ENCODE results near the gene SYT7. TPM values are rescaled to one million over a fixed set of nuclear protein-coding genes. Genes with fewer than 3 reads are reported as not detected.

SYT7 gene
- total and polyA plus RNA-seq, 2 of the 8 experiments (the other 6 are each of a cell fraction or from before 2014, with no cell fraction given), result 9.6 to 10.5 TPM

DNA sequence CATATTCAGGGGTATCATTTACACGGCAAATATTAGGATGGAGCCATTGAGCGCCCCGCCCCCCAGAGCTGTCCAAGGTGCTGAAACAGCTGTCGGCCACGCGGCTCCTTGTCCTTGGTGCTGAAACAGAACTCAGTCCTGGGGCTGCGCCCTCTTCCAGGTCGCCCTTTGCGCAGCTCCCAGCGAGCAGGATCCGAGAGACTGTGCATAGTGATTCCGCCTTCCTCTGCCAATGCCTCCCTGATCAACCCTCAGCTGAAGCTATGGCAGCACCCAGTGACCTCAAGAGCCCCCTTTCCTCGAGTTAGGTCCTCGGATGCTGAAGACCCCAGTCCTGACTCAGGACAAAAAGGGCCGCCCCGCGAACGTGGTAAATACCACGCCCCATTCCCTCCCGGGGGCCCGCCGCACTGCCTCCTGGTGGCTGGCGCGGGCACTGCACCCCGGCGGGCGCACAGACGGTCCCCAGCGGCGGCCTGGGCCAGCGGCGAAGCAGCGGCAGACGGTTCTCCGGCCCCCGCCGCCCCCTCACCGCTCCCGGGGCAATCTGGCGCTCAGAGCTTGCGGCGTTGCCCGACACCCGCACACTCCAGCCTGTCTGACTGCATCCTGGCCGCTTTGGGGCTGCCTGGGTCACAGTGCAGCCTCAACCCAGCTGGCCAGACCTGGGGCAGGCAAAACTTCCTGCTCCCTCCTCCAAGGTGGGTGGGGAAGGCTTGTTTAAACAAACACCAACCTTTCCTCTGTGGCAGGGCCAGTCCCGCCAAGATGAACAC, 13.4 kb downstream of the SYT7 start (continued):
- TF ChIP-seq, protein P1, sequence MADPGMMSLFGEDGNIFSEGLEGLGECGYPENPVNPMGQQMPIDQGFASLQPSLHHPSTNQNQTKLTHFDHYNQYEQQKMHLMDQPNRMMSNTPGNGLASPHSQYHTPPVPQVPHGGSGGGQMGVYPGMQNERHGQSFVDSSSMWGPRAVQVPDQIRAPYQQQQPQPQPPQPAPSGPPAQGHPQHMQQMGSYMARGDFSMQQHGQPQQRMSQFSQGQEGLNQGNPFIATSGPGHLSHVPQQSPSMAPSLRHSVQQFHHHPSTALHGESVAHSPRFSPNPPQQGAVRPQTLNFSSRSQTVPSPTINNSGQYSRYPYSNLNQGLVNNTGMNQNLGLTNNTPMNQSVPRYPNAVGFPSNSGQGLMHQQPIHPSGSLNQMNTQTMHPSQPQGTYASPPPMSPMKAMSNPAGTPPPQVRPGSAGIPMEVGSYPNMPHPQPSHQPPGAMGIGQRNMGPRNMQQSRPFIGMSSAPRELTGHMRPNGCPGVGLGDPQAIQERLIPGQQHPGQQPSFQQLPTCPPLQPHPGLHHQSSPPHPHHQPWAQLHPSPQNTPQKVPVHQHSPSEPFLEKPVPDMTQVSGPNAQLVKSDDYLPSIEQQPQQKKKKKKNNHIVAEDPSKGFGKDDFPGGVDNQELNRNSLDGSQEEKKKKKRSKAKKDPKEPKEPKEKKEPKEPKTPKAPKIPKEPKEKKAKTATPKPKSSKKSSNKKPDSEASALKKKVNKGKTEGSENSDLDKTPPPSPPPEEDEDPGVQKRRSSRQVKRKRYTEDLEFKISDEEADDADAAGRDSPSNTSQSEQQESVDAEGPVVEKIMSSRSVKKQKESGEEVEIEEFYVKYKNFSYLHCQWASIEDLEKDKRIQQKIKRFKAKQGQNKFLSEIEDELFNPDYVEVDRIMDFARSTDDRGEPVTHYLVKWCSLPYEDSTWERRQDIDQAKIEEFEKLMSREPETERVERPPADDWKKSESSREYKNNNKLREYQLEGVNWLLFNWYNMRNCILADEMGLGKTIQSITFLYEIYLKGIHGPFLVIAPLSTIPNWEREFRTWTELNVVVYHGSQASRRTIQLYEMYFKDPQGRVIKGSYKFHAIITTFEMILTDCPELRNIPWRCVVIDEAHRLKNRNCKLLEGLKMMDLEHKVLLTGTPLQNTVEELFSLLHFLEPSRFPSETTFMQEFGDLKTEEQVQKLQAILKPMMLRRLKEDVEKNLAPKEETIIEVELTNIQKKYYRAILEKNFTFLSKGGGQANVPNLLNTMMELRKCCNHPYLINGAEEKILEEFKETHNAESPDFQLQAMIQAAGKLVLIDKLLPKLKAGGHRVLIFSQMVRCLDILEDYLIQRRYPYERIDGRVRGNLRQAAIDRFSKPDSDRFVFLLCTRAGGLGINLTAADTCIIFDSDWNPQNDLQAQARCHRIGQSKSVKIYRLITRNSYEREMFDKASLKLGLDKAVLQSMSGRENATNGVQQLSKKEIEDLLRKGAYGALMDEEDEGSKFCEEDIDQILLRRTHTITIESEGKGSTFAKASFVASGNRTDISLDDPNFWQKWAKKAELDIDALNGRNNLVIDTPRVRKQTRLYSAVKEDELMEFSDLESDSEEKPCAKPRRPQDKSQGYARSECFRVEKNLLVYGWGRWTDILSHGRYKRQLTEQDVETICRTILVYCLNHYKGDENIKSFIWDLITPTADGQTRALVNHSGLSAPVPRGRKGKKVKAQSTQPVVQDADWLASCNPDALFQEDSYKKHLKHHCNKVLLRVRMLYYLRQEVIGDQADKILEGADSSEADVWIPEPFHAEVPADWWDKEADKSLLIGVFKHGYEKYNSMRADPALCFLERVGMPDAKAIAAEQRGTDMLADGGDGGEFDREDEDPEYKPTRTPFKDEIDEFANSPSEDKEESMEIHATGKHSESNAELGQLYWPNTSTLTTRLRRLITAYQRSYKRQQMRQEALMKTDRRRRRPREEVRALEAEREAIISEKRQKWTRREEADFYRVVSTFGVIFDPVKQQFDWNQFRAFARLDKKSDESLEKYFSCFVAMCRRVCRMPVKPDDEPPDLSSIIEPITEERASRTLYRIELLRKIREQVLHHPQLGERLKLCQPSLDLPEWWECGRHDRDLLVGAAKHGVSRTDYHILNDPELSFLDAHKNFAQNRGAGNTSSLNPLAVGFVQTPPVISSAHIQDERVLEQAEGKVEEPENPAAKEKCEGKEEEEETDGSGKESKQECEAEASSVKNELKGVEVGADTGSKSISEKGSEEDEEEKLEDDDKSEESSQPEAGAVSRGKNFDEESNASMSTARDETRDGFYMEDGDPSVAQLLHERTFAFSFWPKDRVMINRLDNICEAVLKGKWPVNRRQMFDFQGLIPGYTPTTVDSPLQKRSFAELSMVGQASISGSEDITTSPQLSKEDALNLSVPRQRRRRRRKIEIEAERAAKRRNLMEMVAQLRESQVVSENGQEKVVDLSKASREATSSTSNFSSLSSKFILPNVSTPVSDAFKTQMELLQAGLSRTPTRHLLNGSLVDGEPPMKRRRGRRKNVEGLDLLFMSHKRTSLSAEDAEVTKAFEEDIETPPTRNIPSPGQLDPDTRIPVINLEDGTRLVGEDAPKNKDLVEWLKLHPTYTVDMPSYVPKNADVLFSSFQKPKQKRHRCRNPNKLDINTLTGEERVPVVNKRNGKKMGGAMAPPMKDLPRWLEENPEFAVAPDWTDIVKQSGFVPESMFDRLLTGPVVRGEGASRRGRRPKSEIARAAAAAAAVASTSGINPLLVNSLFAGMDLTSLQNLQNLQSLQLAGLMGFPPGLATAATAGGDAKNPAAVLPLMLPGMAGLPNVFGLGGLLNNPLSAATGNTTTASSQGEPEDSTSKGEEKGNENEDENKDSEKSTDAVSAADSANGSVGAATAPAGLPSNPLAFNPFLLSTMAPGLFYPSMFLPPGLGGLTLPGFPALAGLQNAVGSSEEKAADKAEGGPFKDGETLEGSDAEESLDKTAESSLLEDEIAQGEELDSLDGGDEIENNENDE (IDR thresholded peaks at IDR 0.05; ENCODE audit: insufficient replicate concordance, low read length), result no peak
- TF ChIP-seq SP4 (IDR thresholded peaks at IDR 0.05; ENCODE audit: low read length) (peak; percentile 90), CHD2 (IDR thresholded peaks at IDR 0.05; ENCODE audit: low read length) (peak; percentile 51), TCF12 (IDR thresholded peaks at IDR 0.05; ENCODE audit: low read depth, low read length) (peak; percentile 99), CREB1 (IDR thresholded peaks at IDR 0.05) (peak; percentile 77)
- TF ChIP-seq, protein P2, sequence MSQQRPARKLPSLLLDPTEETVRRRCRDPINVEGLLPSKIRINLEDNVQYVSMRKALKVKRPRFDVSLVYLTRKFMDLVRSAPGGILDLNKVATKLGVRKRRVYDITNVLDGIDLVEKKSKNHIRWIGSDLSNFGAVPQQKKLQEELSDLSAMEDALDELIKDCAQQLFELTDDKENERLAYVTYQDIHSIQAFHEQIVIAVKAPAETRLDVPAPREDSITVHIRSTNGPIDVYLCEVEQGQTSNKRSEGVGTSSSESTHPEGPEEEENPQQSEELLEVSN (IDR thresholded peaks at IDR 0.05), result peak; percentile 31; the same call in 1 of the 2 replicates

Data from H1 (cell line).